HG03469 (cell line): ENCODE data around the gene CLEC4M.
"Not testable (repeated sequence)": the region's sequence is repeated elsewhere in the genome, so short reads cannot be mapped to it uniquely, and the experiment has no call there.

Experiments
- ATAC-seq: cut with Tn5 transposase; IDR thresholded peaks from one replicate; pipeline ENCODE4 v1.9.1; 2021; ENCODE audit warnings: mild to moderate bottlenecking, moderate library complexity, moderate number of reproducible peaks; ENCODE audit not compliant: unreplicated experiment

The CLEC4M gene

GRCh38 chr19:7769171-7769570, 6.1 kb downstream of the CLEC4M start:
- ATAC-seq: no peak

GRCh38 chr19:7771072-7771471, 8.0 kb downstream of the CLEC4M start:
- no peak for ATAC-seq

DNA sequence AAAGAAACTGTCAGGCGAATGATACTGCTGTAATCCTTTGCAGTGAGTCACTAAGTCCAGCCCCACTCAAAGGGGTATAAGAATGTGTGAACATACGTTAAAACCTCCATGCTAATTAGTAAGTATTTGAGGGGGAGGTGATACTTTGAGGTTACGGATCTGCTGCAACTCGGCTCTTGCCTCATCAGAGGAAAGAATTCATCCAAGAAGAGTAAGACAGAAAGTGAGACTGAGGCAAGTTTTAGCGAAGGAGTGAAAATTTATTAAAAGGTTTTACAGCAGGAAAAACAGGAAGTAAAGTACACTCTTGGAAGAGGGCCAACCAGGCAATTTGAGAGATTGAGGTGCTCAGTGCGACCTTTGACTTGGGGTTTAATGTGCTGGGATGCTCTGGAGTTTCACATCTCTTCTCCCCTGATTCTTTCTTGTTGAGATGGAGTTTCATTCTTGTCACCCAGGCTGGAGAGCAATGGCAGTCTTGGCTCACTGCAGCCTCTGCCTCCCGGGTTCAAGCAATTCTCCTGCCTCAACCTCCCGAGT, 9.8 kb downstream of the CLEC4M start:
- no peak for ATAC-seq

DNA sequence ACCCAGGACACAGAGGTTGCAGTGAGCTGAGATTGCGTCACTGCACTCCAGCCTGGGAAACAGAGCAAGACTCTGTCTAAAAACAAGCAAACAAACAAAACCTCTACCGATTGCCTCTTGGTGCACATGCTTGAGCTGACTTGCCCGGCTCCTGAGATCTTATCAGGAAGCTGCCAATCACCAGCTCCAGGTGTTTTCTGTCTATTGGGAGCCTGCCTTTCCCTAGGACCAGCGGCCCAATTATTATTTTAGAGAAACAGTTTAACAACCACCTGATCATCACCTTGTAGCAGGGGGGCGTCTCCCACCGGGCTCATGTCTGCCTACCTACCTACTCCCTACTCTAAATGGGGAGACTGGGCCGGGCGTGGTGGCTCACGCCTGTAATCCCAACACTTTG, 10.8 kb downstream of the CLEC4M start:
- ATAC-seq: no peak

DNA sequence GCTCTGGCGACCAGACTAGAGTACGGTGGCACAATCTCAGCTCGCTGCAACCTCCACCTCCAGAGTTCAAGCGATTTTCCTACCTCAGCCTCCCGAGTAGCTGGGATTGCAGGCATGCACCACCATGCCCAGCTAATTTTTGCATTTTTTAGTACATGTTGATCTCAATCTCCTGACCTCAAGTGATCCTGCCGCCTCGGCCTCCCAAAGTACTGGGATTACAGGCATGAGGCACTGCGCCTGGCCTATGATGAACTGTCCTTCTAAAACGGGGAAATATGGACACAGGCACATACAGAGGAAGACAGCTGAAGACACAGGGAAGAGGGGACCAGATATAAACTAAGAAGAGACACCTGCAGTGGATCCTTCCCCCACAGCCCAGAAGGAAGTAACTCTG, 12.7 kb downstream of the CLEC4M start:
- no peak for ATAC-seq

- no peak for ATAC-seq
Measured at GRCh38 chr19:7778081-7778480, 15.0 kb downstream of the CLEC4M start.

DNA sequence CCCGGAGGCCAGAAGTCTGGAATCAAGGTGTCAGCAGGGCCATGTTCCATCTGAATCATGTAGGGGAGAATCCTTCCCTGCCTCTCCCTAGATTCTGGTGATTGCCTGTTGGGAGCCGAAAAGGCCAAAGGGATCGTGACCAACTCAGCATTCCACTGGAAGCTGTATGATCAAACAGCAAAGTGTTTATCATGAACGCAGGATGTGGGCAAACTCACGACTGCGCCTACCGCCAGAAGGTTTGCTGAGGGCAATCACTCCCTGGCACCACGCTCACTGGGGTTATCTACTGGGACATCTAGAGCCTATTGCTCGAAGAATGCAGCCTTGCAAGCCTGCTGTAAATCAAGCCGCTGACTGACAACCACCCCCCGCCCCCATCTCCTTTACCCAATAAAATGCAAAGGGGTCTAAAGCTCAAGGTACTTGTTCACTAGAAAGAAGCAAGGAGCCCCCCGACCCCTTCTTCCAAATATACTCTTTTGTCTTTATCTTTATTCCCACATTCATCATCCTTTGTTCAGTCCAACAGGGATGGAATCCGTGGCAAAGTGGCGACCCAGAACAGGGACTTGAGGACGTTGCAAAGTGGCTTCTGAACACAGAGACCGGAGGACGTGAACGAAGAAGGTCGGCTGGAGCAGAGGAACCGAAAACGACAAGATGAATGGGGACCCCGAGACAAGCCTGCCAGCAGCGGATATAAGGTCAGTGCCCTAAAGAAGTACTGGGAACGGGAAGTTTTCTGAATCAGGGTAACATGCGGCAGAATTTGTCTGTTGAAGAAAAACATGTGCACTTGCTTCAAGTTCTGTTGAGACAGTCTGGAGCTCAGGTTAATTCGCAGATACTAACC, 16.8 kb downstream of the CLEC4M start:
- ATAC-seq: no peak

- ATAC-seq: no peak
Measured at GRCh38 chr19:7781157-7781556, 18.1 kb downstream of the CLEC4M start.

GRCh38 chr19:7783991-7784423, 21.0 kb downstream of the CLEC4M start:
- no peak for ATAC-seq

DNA sequence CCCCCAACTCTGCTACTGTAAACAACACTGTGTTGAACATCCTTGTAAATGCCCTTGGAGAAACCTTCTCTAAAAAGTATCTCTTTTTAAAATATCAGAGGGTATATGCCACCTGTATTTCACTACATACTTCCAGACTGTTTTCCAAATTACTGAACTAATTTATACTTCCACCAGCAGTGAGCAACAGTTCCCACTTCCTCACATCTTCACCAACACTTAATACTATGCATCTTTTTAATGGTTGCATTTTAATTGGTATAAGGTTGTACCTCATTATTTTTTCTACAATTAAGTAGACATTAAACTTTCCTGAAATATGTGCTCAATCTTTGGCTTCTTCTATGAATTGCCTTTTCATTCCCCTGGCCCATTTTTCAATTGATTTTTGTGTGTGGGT, 21.8 kb downstream of the CLEC4M start:
- no peak for ATAC-seq

- ATAC-seq: no peak
Measured at GRCh38 chr19:7787141-7787540, 24.1 kb downstream of the CLEC4M start.

GRCh38 chr19:7787602-7788177, 24.6 kb downstream of the CLEC4M start:
- no peak for ATAC-seq

GRCh38 chr19:7788178-7788932, 25.3 kb downstream of the CLEC4M start:
- no peak for ATAC-seq

DNA sequence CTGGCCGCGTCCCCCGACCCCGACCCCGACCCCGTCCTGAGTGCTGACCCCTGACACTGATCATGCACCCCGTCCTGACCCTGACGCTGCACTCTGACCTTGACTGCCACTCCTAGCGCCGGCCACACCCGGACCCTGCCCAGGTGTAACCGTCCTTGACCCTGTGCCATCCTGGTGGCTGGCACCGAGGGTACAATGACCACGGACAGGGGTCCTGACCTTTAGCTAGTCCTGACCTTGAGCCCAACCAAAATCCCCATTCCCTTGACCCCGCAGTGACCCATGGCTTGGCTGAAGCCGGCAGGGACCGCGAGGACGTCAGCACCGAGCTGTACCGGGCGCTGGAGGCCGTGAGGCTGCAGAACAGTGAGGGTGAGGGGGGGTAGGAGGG, 25.9 kb downstream of the CLEC4M start:
- ATAC-seq: no peak

- ATAC-seq: no peak
Measured at GRCh38 chr19:7789447-7789846, 26.4 kb downstream of the CLEC4M start.

- ATAC-seq: no peak
Measured at GRCh38 chr19:7790416-7790815, 27.4 kb downstream of the CLEC4M start.

- ATAC-seq: no peak
Measured at GRCh38 chr19:7792281-7792680, 29.2 kb downstream of the CLEC4M start.

GRCh38 chr19:7792701-7793100, 29.7 kb downstream of the CLEC4M start:
- ATAC-seq: not testable (repeated sequence)

- no peak for ATAC-seq
Measured at GRCh38 chr19:7793493-7793892, 30.4 kb downstream of the CLEC4M start.

DNA sequence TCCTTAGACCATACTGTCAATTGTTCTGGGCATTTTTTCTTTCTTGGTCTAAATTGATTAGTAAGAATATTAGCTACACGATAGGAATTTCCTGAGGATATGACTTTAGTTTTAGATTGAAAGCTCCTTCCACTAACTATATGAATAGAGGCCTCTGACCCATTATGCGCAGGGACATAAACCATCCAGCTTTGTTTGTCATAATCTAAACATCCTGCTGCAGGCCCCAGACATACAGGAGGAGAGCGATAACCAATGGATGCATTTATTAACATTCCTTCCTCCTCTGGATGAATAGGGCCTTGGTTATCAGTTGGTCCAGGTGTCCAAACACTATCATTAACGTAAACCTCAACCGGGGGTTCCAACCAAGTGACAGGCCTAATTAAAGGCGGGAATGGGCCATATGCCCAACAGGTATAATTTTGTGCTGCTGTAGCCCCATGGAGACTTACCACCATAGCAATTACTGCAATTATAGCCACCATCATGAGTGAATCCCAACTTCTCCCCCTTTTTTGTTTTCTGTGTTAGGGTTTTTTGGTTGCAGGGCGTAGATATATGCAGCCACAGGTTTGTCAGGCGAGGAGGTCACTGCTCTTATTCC, 32.6 kb downstream of the CLEC4M start:
- no peak for ATAC-seq
